Progenitor cell of endocrine pancreas (in vitro differentiated cells): ENCODE data around the gene GPR75. TPM values are rescaled to one million over a fixed set of nuclear protein-coding genes. Genes with fewer than 3 reads are reported as not detected.
"Not testable (repeated sequence)": the region's sequence is repeated elsewhere in the genome, so short reads cannot be mapped to it uniquely, and the experiment has no call there.

Experiments used
- DNase-seq: peaks from one replicate; pipeline ENCODE4 v3.0.0; 2021; ENCODE audit warnings: low spot score; ENCODE audit not compliant: unreplicated experiment
- H3K27ac Mint-ChIP-seq: 2 replicates; pipeline ENCODE4 v1.8.0; 2021; ENCODE audit warnings: mild to moderate bottlenecking, moderate library complexity, mixed read lengths
- H3K27me3 Mint-ChIP-seq: 2 replicates; pipeline ENCODE4 v1.8.0; 2021; ENCODE audit warnings: mixed read lengths
- H3K36me3 Mint-ChIP-seq: 2 replicates; pipeline ENCODE4 v1.8.0; 2022; ENCODE audit warnings: mixed read lengths; ENCODE audit not compliant: insufficient read depth
- H3K4me1 Mint-ChIP-seq: 2 replicates; pipeline ENCODE4 v1.8.0; 2021; ENCODE audit warnings: low read depth, mixed read lengths
- H3K4me3 Mint-ChIP-seq: 2 replicates; pipeline ENCODE4 v1.8.0; 2021; ENCODE audit warnings: low read depth, mild to moderate bottlenecking, moderate library complexity, mixed read lengths
- H3K9me3 Mint-ChIP-seq: 2 replicates; pipeline ENCODE4 v1.8.0; 2021; ENCODE audit warnings: low read depth, mixed read lengths
- total RNA-seq: library from RNA; stranded (reverse); gene quantifications from 2 replicates; pipeline ENCODE4 v1.2.1, GENCODE V29; 2021
- TF ChIP-seq, protein P1 (sequence below): fragments of 200-600 bp; sonication (generic); IDR thresholded peaks from one replicate; pipeline ENCODE4 v1.5.0; 2021; ENCODE audit warnings: antibody characterized with exemption, mild to moderate bottlenecking; ENCODE audit not compliant: unreplicated experiment

Gene GPR75
- total RNA-seq, 1 donor from 2014 or later: 3.9 TPM

DNA sequence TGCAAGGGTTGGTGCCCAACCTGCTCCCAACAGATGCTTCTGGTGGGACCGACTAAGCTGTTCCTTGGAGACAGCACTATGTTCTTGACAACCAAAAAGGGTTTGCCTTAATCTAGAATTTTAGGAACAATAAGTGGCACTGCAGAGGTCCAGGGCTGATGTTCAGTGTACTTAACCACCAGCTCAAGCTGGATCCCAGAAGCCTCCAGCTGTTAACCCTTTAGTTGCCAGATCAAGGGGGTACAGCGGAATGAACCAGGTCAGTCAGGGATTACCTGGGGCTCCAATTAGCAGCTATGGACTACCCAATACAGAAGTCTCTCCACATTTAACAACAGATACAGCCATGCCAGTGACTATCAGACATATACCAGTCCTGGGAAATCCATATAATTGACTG lies 3.5 kb downstream of the GPR75 start:
- Mint-ChIP-seq H3K9me3 (no peaks in the 10 kb centered on the region), H3K36me3 (peaks cover 31% of the 10 kb centered on the region), H3K4me3 (no peak overlapping the region), H3K27me3 (no peaks in the 10 kb centered on the region), H3K4me1 (no peaks in the 10 kb centered on the region), H3K27ac (peak overlapping the region; percentile 23)
- TF ChIP-seq, protein P1, sequence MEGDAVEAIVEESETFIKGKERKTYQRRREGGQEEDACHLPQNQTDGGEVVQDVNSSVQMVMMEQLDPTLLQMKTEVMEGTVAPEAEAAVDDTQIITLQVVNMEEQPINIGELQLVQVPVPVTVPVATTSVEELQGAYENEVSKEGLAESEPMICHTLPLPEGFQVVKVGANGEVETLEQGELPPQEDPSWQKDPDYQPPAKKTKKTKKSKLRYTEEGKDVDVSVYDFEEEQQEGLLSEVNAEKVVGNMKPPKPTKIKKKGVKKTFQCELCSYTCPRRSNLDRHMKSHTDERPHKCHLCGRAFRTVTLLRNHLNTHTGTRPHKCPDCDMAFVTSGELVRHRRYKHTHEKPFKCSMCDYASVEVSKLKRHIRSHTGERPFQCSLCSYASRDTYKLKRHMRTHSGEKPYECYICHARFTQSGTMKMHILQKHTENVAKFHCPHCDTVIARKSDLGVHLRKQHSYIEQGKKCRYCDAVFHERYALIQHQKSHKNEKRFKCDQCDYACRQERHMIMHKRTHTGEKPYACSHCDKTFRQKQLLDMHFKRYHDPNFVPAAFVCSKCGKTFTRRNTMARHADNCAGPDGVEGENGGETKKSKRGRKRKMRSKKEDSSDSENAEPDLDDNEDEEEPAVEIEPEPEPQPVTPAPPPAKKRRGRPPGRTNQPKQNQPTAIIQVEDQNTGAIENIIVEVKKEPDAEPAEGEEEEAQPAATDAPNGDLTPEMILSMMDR: no peak
- DNase-seq: no peak

DNA sequence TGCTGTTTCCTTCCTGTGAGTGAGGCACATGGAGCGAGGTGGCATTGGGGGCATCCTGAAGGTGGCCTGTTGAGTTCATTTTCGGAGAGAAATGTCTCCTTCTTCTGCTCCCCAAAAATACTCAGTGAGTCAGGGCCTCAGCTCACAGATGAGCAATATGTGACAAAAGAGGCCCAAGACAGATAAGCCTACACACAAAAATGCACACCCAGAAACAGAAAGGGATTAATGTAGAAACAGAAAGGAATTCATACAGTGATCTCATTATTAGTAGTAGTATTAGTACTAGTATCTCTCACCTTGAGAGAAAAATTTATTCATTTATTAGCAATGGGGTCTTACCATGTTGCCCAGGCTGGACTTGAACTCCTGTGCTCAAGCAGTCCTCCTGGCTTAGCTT lies 5.1 kb downstream of the GPR75 start:
- Mint-ChIP-seq H3K36me3 (peaks cover 22% of the 10 kb centered on the region), H3K9me3 (no peaks in the 10 kb centered on the region), H3K4me3 (no peak overlapping the region), H3K4me1 (peaks cover 2% of the 10 kb centered on the region), H3K27ac (peak overlapping the region; percentile 42), H3K27me3 (no peaks in the 10 kb centered on the region)
- TF ChIP-seq, protein P1: no peak
- no peak for DNase-seq

DNA sequence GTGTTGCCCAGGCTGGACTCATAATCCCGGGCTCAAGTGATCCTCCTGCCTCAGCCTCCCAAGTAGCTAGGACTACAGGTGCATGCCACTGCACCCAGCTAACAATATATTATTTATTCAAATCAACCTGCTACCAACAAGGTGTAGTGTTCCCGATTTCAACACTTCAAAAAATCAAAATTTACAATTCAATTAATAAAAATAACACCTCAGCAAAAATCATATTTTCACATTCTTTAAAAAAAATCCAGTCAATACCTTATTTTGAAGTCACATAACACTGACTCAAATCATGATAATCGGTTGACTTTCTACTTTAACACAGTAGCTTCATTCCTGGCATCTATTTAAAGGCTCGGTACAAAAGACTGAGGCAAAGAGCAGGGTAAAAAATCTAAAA lies 7.2 kb downstream of the GPR75 start:
- peaks cover 22% of the 10 kb centered on the region for H3K36me3 Mint-ChIP-seq
- TF ChIP-seq, protein P1: no peak
- peak overlapping the region; percentile 5 for H3K27ac Mint-ChIP-seq
- peaks cover 2% of the 10 kb centered on the region for H3K4me1 Mint-ChIP-seq
- H3K27me3 Mint-ChIP-seq: no peaks in the 10 kb centered on the region
- no peak overlapping the region for H3K4me3 Mint-ChIP-seq
- H3K9me3 Mint-ChIP-seq: no peaks in the 10 kb centered on the region
- no peak for DNase-seq

DNA sequence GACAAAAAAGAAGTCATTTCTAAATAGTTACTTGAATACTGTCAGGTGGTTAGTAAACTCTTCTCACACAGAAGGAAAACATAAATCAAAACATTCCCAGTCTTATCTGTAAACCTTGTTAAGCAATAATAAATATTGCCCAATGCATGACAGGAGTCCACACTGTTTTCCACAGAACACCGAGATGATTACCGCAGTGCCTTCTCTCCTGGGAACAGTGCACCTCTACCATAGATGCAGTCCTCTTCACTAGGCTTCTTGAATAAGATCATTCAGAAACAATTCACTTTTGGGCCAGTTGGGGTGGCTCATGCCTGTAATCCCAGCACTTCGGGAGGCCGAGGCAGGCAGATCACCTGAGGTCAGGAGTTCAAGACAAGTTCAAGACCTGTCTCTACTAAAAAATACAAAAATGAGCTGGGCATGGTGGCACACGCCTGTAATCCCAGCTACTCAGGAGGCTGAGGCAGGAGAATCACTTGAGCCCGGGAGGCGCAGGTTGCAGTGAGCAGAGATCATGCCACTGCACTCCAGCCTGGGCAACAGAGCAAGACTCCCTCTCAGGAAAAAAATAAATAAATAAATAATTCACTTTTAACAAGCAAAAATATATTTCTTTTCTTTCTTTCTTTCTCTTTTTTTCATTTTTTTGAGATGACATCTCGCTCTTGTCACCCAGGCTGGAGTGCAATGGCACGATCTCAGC lies 8.6 kb downstream of the GPR75 start:
- H3K4me1 Mint-ChIP-seq, DNase-seq, H3K4me3 Mint-ChIP-seq, H3K9me3 Mint-ChIP-seq, H3K27me3 Mint-ChIP-seq, H3K27ac Mint-ChIP-seq: not testable (repeated sequence)
- H3K36me3 Mint-ChIP-seq: peaks cover 20% of the 10 kb centered on the region

DNA sequence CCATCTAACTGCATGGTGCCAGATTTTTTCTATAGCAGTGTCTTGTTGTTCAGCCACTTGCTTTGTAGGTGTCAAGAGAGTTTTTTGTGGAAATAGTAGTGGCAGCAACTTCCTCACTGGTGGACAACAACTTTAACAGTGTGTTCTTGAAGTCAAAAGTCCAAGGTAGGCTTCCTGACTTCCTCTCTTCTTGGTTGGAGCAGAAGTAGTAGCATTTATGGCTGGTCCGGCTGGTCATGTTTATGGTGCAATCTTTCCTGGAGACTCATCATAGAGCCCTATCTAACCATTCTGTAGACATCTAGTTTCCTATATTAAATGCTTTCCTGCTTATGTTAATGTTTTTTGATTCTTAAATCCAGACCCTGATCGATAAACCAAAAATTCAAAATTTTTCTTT lies 11.7 kb downstream of the GPR75 start:
- TF ChIP-seq, protein P1: no peak
- Mint-ChIP-seq H3K27me3 (no peaks in the 10 kb centered on the region), H3K4me3 (no peak overlapping the region), H3K27ac (no peak overlapping the region), H3K36me3 (peaks cover 10% of the 10 kb centered on the region), H3K9me3 (no peaks in the 10 kb centered on the region), H3K4me1 (peaks cover 2% of the 10 kb centered on the region)
- no peak for DNase-seq

DNA sequence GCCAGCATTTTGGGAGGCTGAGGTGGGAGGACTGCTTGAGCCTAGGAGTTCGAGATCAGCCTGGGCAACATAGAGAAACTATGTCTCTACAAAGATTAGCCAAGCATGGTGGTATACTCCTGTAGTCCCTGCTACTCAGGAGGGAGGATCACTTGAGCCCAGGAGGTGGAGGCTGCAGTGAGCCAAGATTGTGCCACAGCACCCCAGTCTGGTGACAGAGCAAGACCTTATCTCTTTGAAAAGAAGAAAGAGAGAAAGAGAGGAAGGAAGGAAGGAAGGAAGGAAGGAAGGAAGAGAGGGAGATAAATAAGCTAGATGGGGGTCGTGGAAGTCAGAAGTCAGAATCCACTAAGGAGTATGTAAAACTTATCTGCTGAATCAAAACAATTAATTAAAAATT lies 16.2 kb downstream of the GPR75 start:
- H3K27ac Mint-ChIP-seq: peak overlapping the region; percentile 1
- no peaks in the 10 kb centered on the region for H3K27me3 Mint-ChIP-seq
- TF ChIP-seq, protein P1: no peak
- peaks cover 5% of the 10 kb centered on the region for H3K36me3 Mint-ChIP-seq
- H3K9me3 Mint-ChIP-seq: no peaks in the 10 kb centered on the region
- no peaks in the 10 kb centered on the region for H3K4me1 Mint-ChIP-seq
- DNase-seq: no peak
- H3K4me3 Mint-ChIP-seq: no peak overlapping the region
